ENCODE results near the gene PLCH1.

Gene PLCH1

GRCh38 chr3:155453512-155453911 is 291.4 kb downstream of the PLCH1 start:
- no peak for DNase-seq

DNA sequence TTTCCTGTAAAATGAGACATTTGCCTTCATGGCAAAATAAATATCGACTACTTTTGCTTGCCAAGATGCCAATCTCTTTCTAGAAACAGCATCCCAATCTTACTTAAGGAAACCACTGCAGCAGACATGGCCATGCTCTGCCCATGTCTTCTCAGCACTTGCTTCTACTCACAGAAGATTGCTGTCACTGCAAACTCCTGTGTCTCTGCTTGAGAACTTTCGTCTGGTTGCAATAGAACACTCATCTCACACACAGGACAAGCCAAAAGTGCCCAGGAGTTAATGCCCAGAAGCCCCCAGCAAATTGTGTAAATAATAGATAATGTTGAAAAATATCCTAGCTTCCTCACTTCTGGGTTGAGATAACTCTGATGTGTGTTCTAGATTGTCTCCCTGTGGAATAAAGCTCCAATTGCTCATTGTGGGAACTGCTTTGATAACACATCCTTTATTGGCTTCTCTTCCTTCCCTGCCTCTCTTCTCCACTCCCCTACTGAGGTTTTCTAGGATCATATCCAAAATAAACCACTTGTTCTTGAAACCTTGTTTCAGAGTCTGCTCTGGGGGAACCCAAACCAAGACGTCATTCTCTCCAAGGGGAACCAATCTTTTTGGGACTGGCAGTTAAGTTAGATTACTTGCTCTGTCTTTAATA is 295.1 kb downstream of the PLCH1 start:
- DNase-seq: no peak

DNA sequence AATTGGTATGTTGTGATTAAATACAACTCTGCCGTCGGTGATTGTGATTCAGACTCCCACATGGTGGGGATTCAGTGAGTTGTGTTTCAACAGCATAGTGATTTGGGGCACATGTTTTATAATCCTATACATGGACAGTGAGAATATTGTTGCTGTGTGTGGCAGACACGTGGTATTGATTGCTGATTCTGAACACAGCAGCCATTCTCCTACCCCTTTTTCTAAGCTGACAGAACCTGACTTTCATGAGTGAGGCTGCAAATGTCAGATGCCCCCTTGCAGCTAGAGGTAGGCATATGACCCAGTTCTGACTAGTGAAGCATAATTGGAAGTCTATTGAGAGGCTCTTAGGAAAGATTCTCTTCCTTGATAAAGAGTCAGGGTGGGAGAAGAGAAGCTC is 296.3 kb downstream of the PLCH1 start:
- DNase-seq: no peak

DNA sequence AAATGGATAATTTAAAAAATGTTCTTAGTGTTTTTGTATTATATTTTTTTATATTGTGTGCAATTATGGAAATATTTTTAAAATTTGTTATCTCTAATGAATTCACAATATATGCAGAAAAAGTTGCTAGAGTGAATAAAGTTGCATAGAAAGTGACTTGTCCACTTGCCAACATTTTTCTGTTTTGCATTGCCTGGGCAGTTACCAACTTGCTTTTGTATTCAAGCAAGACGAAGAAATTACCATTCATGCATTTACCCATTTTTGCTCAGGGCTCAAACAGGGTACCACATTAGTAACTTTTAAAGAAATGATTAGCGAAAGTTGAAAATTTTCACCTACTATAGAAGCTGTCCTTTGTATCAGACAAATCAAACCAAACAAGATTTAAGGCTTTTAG is 298.5 kb downstream of the PLCH1 start:
- no peak for DNase-seq

GRCh38 chr3:155444771-155445170 is 300.1 kb downstream of the PLCH1 start:
- no peak for DNase-seq

GRCh38 chr3:155443815-155444214 is 301.1 kb downstream of the PLCH1 start:
- DNase-seq: no peak

DNA sequence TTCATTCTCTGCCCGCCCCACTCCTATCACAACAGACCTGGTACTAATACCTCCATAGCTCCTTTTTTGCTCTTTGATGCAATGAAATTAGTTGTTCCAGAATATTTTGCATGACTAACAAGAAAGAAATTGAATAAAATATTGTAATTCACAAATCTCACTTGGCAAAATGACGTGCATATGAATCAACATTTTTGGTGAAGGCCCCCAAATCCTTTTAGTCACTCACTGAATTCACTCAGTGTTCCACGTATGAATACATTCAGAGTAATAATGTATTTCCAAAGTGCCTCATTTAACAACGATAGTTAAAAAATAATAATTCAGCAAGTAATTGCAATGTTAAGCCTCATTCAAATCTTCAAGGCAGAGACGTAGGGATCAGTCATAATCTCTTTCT is 302.8 kb downstream of the PLCH1 start:
- no peak for DNase-seq

- DNase-seq: no peak
Measured at GRCh38 chr3:155441506-155441905, 303.4 kb downstream of the PLCH1 start.

DNA sequence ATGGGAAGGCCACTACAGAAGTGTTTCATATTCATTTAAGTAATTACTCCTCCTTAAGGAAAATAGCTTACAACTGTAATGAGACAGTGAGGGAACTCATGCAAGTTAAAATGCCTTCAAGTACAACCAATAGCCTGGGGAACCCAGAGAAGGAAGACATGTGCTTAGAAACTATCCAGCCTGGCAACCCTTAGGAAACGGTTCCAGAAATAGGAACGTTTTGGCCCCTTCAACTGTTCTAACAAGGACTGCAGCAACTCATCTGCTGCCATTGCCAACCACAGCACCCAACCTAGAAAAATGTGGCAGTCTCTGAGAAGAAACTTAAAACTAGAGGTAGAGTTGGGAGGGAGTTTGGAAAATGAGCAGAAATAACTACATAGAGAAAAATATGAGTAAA is 303.8 kb downstream of the PLCH1 start:
- no peak for DNase-seq

- no peak for DNase-seq
Measured at GRCh38 chr3:155435821-155436220, 309.1 kb downstream of the PLCH1 start.

- DNase-seq: no peak
Measured at GRCh38 chr3:155431856-155432570, 312.9 kb downstream of the PLCH1 start.

DNA sequence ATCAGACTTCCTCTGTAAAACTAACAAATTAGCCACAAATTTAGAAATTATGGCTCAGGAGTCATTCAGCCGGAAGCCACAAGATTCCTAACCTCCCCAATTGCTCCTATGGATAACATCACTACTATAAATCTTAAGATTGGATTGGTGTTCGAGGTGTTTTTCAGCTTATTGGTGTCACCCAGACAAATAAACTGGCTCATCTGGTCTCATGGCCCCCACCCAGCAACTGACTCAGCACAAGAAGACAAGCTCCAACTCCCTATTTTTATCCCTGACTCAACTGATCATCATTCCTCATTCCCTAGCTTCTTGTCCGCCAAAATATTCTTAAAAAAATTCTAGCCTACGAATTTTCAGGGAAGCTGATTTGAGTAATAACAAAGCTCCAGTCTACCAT is 316.3 kb downstream of the PLCH1 start:
- no peak for DNase-seq

DNA sequence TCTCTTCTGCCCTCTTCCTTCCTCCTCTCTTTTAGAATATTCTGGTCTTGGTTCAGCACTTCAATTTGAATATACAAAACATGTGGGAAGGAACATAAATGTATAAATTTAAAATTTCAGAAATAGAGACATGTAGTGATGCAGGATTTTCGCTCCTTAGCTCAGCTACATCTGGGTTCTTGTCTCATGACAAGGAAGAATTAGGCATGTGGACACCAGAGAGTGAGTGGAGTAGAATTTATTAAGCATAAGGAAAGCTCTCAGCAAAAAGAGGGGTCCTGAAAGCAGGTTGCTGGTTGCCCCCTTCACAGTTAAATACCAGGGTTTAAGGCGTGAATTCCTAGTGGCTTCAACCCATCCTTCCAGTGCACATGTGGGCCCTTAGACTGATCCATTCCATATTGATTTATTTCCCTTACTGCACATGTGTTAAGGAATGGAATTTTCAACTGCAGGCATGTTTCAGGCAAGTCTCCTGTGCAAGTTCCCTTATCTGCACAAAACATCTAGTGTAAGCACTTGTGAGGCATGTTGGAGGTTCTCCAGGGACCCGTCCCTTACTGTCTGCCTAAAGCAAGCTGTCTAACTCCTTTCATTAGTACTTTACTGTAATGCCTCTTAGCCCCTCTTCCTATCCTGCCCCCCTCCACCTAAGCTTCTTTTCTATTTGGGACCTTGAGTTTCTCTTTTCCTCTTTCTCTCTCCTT is 318.2 kb downstream of the PLCH1 start:
- no peak for DNase-seq

DNA sequence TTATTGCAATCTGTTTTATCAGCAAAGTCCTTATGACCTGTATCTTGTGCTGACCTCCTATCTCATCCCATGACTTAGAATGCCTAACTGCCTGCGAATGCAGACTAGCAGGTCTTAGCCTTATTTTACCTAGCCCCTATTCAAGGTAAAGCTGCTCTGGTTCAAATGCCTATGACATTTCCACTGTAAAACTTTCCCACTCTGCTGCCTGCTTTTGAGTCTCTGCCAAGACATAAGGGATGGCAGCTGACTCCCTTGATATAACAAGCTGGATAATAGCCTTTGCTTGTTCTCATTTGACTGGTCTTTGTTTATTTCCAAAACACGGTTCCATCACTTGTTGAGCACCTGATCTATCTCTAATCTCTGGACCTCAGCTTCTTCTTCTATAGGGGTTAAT is 319.5 kb downstream of the PLCH1 start:
- DNase-seq: no peak

DNA sequence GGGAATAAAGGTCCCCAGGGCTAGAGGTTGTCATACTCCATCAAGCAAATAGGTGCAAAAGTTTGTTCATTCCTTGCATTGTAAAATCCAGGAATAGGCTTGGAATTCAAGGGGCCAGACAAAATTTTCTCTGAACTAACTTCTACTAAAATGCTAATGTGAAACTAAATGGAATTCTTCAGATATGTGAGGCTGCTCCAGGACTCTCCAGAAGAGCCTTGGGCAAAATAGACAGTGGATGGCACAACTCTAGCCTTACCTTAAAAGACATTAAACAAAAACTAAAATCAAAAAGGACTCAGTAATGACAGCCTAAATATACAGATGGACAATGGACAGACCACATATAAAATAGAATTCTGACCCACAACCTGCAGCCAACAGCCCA is 320.6 kb downstream of the PLCH1 start:
- no peak for DNase-seq

GRCh38 chr3:155423526-155424322 is 321.1 kb downstream of the PLCH1 start:
- DNase-seq: no peak

DNA sequence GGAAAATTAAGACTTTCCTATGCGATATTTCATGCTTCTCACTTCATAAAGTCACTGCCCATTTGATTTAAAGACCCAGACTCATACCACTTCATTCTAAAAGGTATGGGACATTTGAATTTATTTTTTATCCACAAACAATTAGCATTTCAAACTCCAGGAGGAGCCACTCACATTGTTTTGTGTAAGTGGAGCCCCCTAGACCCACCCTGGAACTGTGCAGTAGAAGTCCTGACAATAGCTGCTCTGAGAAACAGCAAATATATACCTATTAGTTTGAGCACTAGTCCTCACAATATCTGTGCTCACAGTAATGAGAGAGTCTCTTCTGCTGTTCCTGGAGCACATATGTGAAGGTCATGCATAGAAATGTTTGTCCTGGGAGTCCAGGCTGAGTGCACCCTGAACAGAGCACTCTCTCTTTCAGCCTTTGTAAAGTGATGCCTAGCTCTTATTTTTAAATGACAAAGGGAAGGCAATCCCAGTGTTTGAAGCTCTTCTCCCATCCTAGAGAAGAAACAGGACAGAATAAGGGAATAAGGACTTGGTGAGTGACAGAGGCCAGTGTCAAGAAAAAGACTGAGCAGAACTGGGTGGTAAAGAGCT is 323.9 kb downstream of the PLCH1 start:
- no peak for DNase-seq

DNA sequence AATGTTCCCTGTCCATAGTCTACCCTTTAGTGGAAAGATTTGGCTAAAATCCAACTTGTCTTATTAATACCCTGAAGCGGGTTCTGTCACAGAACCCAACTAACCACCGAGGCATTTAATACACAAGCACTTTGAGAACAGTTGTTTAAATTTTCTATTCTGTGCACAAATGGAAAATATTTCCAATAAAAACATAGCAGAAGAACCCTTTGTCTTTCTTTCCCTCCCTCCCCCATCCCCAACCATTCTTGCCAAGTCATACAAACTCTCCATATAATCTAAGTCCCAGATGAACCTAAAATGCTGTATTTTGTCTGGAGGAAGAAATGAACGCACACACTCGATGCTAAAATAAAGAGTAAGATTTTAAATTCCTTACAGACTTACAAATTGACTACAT is 324.5 kb downstream of the PLCH1 start:
- no peak for DNase-seq

DNA sequence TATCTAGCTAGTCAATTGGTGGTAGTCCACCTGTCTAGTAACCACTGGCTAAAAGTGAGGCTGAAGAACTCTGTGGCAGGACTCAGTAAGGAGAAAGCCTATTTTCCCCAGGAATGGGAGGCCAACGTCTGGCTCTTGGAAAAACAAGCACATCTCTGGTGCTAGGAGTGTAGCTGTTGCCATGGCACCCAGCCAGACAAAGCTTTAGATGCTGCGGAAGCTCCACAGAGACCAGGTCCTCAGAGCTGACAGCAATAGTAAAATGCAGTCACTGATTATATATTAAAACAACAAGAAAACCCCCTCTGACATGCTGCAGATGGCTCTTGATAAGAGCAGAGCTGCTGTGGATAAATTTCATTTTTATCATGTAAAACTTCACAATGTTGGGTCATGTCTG is 326.5 kb downstream of the PLCH1 start:
- DNase-seq: peak; percentile 34

- no peak for DNase-seq
Measured at GRCh38 chr3:155417119-155417517, 327.8 kb downstream of the PLCH1 start.

GRCh38 chr3:155416500-155417118 is 328.3 kb downstream of the PLCH1 start:
- DNase-seq: no peak

- no peak for DNase-seq
Measured at GRCh38 chr3:155412904-155413303, 332.0 kb downstream of the PLCH1 start.
